Transverse colon (tissue), 4 donors: ENCODE measurements around the gene BORCS6.

ENCODE experiments used
- CTCF ChIP-seq, 5 experiments: fragments of 200-600 bp in 3 of 5; fragments of 450-650 bp in 2 of 5; sonication (generic) in 3 of 5; IDR thresholded peaks; 1 replicate in 2 of 5; 2 replicates in 3 of 5; pipeline ENCODE4 v1.5.1; 2016 to 2017; ENCODE audit warnings: antibody characterized with exemption in 5 of 5, inconsistent platforms in 3 of 5, mild to moderate bottlenecking in 2 of 5, moderate library complexity in 1 of 5
- EP300 ChIP-seq: sonication (generic); formaldehyde crosslinking; IDR thresholded peaks from one replicate; pipeline ENCODE4 v1.6.1; 2017; ENCODE audit warnings: antibody characterized with exemption, low read depth
- POLR2A ChIP-seq: fragments of 450-650 bp; IDR thresholded peaks from one replicate; pipeline ENCODE4 v1.6.1; 2016; ENCODE audit warnings: antibody characterized with exemption, mild to moderate bottlenecking, moderate library complexity
- POLR2AphosphoS5 ChIP-seq, 3 donors: sonication (generic); formaldehyde crosslinking; IDR thresholded peaks; one replicate each; pipeline ENCODE4 v1.6.1; 2016; ENCODE audit warnings: antibody characterized with exemption in 3 of 3

GRCh38 chr17:8185582-8186445, 4.2 kb downstream of the BORCS6 start:
- TF ChIP-seq CTCF (IDR thresholded peaks at IDR 0.05), result no peak
- TF ChIP-seq POLR2A, result peak; percentile 80
- TF ChIP-seq EP300, result no peak
- TF ChIP-seq POLR2AphosphoS5 (IDR thresholded peaks at IDR 0.05), result peak; percentile 59 to 77 (median 65)
